Measurements from ENCODE around the gene WDR53.
"Not testable (repeated sequence)": the region's sequence is repeated elsewhere in the genome, so short reads cannot be mapped to it uniquely, and the experiment has no call there.

WDR53 gene

DNA sequence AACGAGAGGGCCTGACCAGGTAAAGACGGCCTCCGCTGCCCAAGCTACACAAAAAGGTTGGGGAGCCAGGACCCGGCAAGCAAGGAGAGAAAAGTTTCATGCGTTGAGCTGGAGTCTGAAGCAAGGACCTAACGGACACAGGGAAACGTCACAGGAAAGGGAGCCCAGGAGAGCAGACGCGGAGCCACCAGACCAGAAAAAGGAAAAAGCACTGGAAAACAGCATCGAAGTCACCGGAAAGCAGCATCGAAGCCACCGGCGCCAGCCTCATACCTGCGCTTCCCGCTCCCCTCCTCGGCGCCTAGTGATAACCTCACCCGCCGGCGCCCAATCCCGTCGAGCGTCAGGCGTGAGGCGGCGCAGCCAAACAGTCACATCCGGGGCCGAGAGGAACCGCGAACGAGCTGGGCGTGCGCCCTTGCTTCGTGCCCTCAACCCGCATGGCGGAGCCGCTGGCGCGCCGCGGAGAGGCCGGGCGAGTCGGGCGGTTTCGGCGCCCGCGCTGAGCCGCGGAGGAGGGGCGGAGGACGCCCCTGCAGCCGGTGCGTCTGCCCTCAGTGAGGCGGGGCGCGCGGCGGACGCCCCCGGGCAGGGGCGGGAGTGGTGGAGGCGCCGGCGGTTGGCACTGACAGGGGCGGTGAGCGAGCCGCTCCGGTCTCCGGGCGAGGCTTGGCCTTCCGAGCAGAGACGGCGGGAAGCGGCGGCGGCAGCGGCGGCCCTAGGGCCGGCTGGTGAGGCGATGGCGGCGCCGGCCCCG is at the start of gene WDR53, which contains the start of gene FBXO45:
TSS of gene WDR53 (minus strand) at position 309 of the 757 bp plus-strand sequence. CDS start 7,079 bp downstream, outside the sequence.
TSS of gene FBXO45 (plus strand) at position 415 of the 757 bp plus-strand sequence. CDS start at position 740, 325 bp downstream.
- peak; percentile 89 to 95 (median 90) for DNase-seq (ENCODE audit: low read depth in 2 of 3, low spot score in 1 of 3)

DNA sequence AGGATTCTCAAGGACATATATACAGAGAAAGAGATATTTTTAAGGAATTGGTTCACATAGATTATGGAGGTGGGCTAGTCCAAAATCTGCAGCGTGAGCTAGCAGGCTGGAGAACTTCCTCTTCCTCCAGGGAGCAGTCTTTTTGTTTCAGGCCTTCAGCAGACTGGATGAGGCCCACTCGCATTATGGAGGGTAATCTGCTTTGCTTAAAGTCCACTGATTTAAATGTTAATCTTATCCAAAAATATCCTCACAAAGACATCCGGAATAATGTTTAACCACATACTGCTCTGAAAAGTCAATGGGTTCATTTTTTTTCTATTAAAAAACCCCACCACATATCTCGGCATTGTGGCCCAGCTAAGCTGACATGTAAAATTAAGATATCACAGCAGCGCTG is 48.9 kb upstream of the WDR53 start:
- no peak for DNase-seq (ENCODE audit: low read depth in 2 of 3, low spot score in 1 of 3)

- not testable (repeated sequence) for DNase-seq (ENCODE audit: low read depth in 2 of 3, low spot score in 1 of 3)
Measured at GRCh38 chr3:196615234-196615633, 46.9 kb upstream of the WDR53 start.

- no peak for DNase-seq (ENCODE audit: low read depth in 2 of 3, low spot score in 1 of 3)
Measured at GRCh38 chr3:196611761-196612483, 43.6 kb upstream of the WDR53 start.

- no peak for DNase-seq (ENCODE audit: low read depth in 2 of 3, low spot score in 1 of 3)
Measured at GRCh38 chr3:196609805-196610515, 41.6 kb upstream of the WDR53 start.

DNA sequence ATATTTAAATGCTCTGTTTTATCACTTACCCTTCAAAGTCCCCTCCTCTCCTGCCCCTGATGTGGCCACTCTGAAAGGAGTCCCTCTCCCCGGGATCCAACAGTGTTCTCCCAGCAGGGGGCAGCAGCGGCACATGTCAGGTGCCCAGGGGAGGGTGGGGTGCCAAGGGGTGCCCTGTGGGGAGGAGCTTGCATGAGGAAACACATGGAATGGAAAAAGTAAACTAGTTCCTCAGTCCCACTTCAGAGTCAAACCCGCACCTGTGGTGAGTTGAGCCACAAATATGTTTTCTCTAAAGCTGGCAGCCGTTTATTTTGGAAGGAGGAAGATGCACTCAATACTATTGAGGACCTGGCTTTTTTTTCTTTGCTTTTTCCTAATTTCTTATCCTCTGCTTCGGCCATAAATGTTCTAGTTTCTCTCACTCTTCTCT is 41.0 kb upstream of the WDR53 start:
- DNase-seq (ENCODE audit: low read depth in 2 of 3, low spot score in 1 of 3), result peak; percentile 90 to 98 (median 92)

- DNase-seq (ENCODE audit: low read depth in 2 of 3, low spot score in 1 of 3), result no peak
Measured at GRCh38 chr3:196608693-196609092, 40.3 kb upstream of the WDR53 start.

GRCh38 chr3:196604548-196604947 is 36.2 kb upstream of the WDR53 start:
- DNase-seq (ENCODE audit: low read depth in 2 of 3, low spot score in 1 of 3), result peak in 2 of 3 donors; percentile 20 to 47

DNA sequence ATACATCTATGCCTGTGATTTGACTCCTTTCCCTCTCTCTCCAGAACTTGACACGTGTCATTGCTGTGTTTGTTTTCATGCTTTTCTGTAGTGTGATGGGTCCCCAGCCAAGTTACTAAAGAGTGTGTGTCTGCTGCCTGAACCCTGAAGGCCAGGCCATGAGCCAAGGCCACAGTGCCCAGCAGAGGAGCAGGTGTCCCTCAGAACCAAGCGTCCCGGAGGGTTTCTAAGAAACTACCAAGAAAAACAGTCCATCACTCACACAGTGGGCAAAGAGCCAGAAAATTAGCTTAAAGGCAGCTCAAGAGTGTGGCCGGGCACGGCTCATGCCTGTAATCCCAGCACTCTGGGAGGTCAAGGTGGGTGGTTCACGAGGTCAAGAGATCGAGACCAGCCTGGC is 35.3 kb upstream of the WDR53 start:
- no peak for DNase-seq (ENCODE audit: low read depth in 2 of 3, low spot score in 1 of 3)

DNA sequence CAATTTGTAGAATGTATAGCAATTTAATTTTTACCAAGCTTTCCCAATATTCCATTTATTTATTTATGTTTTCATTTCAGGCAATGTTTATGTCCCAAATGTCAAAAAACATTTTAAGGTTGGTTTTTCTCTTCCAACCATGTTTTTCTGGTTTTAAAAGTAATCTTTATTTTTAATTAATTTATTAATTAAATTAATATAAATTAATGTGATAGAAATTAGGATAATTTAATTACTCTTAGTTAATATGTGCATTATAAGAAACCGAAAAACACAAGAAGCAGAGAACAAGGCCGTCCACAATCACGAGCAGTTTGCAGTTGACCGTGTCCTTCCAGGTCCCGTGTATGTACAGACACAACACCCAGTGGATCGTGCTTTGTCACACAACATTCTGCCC is 34.3 kb upstream of the WDR53 start:
- no peak for DNase-seq (ENCODE audit: low read depth in 2 of 3, low spot score in 1 of 3)

DNA sequence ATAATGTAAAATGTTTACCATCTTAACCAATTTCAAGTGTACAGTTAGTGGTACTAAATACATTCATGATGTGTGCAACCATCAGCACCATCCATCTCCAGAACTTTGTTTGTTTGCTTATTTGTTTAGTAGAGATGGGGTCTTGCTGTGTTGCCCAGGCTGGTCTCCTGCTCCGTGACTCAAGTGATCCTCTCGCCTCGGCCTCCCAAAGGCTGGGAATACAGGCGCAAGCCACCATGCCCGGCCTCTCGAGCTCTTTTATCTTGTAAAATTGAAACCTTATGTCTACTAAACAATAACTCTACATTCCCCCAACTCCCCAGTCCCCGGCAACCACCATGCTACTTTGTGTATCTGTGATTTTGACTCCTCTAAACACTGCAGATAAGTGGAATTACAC is 32.0 kb upstream of the WDR53 start:
- DNase-seq (ENCODE audit: low read depth in 2 of 3, low spot score in 1 of 3), result no peak

GRCh38 chr3:196599734-196600128 is 31.4 kb upstream of the WDR53 start:
- no peak for DNase-seq (ENCODE audit: low read depth in 2 of 3, low spot score in 1 of 3)

DNA sequence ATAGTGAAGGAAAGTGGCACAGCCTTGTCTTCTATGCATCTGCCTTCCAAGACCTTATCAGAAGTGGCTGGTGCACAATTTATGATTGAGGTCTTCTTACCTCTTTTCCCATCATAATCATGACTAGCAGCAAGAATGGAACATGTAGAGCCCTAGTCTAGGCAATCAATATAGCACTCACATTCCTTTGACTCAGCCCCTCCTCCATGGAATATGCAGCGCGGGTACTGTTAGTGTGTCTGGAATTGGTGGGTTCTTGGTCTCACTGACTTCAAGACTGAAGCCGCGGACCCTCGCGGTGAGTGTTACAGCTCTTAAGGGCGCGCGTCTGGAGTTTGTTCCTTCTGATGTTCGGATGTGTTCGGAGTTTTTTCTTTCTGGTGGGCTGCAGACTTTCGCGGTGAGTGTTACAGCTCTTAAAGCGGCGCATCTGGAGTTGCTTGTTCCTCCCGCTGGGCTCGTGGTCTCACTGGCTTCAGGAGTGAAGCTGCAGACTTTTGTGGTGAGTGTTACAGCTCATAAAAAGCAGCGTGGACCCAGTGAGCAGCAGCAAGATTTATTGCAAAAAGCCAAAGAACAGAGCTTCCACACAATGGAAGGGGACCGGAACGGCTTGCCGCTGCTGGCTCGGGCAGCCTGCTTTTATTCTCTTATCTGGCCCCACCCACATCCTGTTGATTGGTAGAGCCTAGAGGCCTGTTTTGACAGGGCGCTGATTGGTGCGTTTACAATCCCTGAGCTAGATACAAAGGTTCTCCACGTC is 29.8 kb upstream of the WDR53 start:
- peak in 1 of 3 donors; percentile 30 for DNase-seq (ENCODE audit: low read depth in 2 of 3, low spot score in 1 of 3)

DNA sequence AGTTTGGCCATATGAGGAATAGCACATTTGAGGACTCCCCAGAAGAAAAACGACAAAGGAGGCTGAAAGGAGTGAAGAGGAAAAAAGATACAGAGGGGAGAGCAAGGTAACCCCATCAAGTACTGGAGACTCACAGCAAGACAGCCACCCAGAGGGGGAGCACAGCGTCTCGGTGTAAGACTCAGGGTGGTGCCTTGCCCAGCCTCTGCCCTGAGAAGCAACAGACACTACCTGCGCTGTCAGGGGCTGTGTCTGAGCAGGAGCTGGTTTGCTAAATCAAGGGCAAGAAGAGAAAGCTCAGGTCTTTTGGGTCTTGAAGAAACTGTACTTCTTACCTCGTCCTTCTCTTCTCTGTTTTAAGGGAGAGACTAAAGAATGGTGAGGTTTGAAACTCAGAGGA is 28.0 kb upstream of the WDR53 start:
- DNase-seq (ENCODE audit: low read depth in 2 of 3, low spot score in 1 of 3), result no peak

GRCh38 chr3:196590279-196590678 is 21.9 kb upstream of the WDR53 start:
- DNase-seq (ENCODE audit: low read depth in 2 of 3, low spot score in 1 of 3), result no peak

- no peak for DNase-seq (ENCODE audit: low read depth in 2 of 3, low spot score in 1 of 3)
Measured at GRCh38 chr3:196585044-196585757, 16.8 kb upstream of the WDR53 start.

DNA sequence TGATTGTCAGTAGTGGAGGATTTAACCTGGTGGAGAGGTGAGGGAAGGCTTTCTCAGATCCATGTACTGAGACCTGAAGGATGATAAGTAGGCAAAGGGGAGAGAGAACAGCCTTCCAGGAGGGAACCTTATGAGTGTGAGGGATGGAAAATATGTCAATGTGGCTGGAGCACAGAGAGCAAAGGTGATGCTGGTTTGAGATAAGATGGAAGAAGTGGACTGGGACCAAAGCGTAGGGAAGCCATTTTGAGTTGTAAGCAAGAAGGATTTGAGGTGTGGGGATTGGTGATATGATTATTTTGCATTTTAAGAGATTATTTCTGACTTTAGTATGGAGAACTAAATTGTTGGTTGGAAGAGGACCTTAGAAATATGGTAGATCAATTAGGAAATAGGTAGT is 4.0 kb upstream of the WDR53 start:
- no peak for DNase-seq (ENCODE audit: low read depth in 2 of 3, low spot score in 1 of 3)

DNA sequence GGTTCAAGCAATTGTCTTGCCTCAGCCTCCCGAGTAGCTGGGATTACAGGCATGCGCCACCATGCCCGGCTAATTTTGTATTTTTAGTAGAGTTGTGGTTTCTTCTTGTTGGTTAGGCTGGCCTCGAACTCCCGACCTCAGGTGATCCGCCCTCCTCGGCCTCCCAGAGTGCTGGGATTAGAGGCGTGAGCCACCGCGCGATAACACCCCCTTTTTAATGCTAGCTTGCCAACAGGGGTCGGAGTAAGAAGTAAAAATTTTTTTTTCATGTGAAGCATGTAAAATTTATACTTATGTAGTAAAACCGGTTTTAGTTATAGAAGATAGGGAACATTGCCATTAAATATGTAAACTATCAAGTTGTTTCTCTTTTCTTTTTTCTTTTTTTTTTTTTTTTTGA is 2.0 kb upstream of the WDR53 start:
- DNase-seq (ENCODE audit: low read depth in 2 of 3, low spot score in 1 of 3), result not testable (repeated sequence)

DNA sequence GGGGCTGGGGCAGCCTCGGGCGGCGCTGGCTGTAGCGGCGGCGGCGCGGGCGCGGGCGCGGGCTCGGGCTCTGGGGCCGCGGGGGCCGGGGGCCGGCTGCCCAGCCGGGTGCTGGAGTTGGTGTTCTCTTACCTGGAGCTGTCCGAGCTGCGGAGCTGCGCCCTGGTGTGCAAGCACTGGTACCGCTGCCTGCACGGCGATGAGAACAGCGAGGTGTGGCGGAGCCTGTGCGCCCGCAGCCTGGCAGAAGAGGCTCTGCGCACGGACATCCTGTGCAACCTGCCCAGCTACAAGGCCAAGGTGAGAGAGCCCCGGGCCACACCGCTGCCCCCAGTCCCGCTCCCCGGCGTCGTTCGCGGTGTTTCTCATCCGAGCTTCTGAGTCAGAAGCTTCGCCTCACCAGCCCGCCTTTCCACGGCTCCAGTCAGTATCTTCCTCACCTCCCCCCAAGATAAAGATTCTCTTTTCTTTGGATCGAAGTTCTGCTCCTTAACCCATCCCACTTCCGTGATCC is 706 bp upstream of the WDR53 start:
- DNase-seq (ENCODE audit: low read depth in 2 of 3, low spot score in 1 of 3), result peak; percentile 20 to 43 (median 26)

DNA sequence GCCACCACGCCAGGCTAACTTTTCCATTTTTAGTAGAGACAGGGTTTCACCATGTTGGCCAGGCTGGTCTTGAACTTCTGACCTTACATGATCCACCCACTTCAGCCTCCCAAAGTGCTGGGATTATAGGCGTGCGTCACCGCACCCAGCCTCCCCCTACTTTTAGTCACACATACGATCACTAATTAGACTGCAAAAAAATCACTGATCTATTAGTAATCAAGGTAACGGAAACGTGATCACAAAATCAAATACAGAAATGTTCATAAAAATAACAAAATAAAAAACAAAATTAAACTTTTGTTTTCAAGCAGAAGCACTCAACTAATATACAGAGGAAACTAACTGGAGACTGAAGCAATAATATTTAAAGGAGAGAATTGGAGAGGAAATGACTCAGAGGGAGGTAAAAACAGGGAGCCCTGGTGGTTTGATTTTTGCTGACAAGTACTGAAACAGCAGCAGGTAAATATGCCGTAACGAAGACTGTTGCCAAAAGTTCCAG is 4.6 kb downstream of the WDR53 start:
- peak in 1 of 3 donors; percentile 14 for DNase-seq (ENCODE audit: low read depth in 2 of 3, low spot score in 1 of 3)

Measured in stimulated activated CD4-positive, alpha-beta T cell treated with anti-CD3 and anti-CD28 coated beads, Interleukin-12 subunit alpha, Interleukin-12 subunit beta, amount 100 ng/mL, for 48 hours (primary cell).